Sigmoid colon (tissue), 4 donors: ENCODE measurements around the gene CNN2.

ENCODE experiments used
- POLR2A ChIP-seq, 2 donors: fragments of 450-650 bp; IDR thresholded peaks; one replicate each; pipeline ENCODE4 v1.6.1; 2016; ENCODE audit warnings: antibody characterized with exemption in 2 of 2, mild to moderate bottlenecking in 2 of 2, moderate library complexity in 2 of 2
- POLR2AphosphoS5 ChIP-seq, 4 donors: sonication (generic); formaldehyde crosslinking; IDR thresholded peaks; one replicate each; pipeline ENCODE4 v1.6.1; 2017; ENCODE audit warnings: antibody characterized with exemption in 4 of 4
- TF ChIP-seq, protein P1 (sequence below), 4 experiments: fragments of 450-650 bp in 3 of 4; fragments of 200-600 bp in 1 of 4; IDR thresholded peaks; one replicate each; pipeline ENCODE4 v1.5.1; 2016 to 2019; ENCODE audit warnings: antibody characterized with exemption in 4 of 4, mild to moderate bottlenecking in 3 of 4, moderate library complexity in 2 of 4

DNA sequence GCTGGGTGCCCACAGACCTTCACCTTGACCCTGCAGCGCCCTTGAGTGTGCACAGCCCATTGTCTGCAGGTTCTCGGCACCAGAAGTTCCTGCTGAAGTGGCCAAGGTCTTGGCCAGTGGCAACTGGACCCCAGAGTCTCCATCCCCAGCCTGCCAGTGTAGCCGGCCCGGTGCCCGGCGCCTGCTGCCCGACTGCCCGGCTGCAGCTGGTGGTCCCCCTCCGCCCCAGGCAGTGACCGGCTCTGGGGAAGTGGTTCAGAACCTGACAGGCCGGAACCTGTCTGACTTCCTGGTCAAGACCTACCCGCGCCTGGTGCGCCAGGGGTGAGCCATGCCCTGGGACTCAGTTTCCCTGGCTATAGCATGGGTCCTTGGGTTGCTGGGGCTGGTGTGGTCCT lies 28.6 kb downstream of the CNN2 start:
- TF ChIP-seq, protein P1, sequence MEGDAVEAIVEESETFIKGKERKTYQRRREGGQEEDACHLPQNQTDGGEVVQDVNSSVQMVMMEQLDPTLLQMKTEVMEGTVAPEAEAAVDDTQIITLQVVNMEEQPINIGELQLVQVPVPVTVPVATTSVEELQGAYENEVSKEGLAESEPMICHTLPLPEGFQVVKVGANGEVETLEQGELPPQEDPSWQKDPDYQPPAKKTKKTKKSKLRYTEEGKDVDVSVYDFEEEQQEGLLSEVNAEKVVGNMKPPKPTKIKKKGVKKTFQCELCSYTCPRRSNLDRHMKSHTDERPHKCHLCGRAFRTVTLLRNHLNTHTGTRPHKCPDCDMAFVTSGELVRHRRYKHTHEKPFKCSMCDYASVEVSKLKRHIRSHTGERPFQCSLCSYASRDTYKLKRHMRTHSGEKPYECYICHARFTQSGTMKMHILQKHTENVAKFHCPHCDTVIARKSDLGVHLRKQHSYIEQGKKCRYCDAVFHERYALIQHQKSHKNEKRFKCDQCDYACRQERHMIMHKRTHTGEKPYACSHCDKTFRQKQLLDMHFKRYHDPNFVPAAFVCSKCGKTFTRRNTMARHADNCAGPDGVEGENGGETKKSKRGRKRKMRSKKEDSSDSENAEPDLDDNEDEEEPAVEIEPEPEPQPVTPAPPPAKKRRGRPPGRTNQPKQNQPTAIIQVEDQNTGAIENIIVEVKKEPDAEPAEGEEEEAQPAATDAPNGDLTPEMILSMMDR (IDR thresholded peaks at IDR 0.05), result no peak
- TF ChIP-seq POLR2A (IDR thresholded peaks at IDR 0.05) (no peak), POLR2AphosphoS5 (IDR thresholded peaks at IDR 0.05) (no peak)
